HG02798 (cell line): ENCODE results near the gene OR8H1.

Experiments
- ATAC-seq: cut with Tn5 transposase; IDR thresholded peaks from one replicate; pipeline ENCODE4 v1.9.1; 2021; ENCODE audit warnings: mild to moderate bottlenecking; ENCODE audit not compliant: unreplicated experiment, poor library complexity

OR8H1 gene, protein sequence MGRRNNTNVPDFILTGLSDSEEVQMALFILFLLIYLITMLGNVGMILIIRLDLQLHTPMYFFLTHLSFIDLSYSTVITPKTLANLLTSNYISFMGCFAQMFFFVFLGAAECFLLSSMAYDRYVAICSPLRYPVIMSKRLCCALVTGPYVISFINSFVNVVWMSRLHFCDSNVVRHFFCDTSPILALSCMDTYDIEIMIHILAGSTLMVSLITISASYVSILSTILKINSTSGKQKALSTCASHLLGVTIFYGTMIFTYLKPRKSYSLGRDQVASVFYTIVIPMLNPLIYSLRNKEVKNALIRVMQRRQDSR

DNA sequence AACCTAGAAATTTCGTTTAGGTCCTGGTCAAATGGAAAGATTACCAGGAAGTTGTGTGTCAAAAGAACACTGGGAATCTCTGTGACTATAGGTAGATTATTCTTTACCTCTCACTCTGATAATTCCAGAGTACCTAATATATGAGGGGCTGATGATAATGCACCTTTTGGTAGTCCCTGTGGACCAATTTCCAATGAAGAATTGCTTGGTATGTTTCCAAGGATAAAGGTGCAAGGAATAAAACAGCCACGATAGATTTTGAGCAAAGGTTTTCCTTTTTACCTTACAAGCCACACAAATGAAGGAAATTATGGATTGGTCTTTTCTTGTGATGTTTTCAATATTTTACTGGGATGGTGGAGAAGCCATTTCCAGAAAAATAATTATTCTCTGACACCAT lies at the start of gene OR8H1:
Gene OR8H1, minus strand, starts transcription at position 101 of the 400 bp plus-strand sequence. CDS start 1,192 bp downstream, outside the sequence.
- no peak for ATAC-seq

- no peak for ATAC-seq
These were observed 48.2 kb upstream of the OR8H1 start for GRCh38 chr11:56340289-56340688.

GRCh38 chr11:56333156-56333555 lies 41.1 kb upstream of the OR8H1 start:
- no peak for ATAC-seq

GRCh38 chr11:56331861-56332491 lies 39.9 kb upstream of the OR8H1 start:
- ATAC-seq, result no peak

DNA sequence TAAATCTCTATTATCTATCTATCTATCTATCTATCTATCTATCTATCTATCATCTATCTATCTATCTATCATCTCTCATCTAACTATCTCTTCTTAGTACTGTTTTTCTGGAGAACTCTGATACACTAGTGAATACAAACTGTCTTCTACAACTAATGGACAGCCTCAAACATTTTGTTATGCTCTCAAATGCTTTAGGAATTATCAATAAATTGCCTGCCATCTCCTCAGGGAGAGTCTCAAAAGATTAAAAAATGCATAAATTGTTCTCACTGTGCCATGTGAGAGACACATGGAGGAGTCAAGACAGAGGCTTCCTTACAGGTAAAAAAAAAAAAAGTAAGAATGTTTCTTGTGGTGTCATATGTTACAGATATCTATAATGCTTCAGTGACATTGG lies 22.8 kb upstream of the OR8H1 start, which contains the start of gene OR8K3:
Gene OR8K3, plus strand, starts transcription at position 301 of the 400 bp plus-strand sequence. CDS start 3,163 bp downstream, outside the sequence.
- no peak for ATAC-seq

- no peak for ATAC-seq
These were observed 15.8 kb upstream of the OR8H1 start for GRCh38 chr11:56307836-56308235.

- ATAC-seq, result no peak
These were observed 4.8 kb upstream of the OR8H1 start for GRCh38 chr11:56296898-56297297.

DNA sequence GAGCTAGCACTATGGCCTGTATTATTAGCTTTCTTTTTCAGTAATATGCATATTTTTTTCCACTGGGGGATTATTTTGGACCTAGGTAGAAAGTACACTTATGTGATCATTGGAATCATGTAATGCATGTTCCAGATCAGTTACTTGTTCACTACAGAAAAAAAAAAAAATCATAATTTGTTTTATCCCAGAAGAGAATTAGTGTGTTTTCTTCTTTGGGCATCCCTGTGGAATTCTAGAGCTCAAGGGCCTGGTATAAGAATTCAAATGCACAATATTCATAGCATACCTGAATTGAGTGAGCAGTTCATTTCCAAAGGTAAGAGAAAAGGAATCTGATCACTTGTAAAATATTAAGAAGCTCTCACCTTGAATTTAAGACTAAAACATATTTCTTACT lies 18.2 kb downstream of the OR8H1 start, which contains the start of gene OR5T1:
Gene OR5T1, plus strand, starts transcription at position 301 of the 400 bp plus-strand sequence. CDS start 1,485 bp downstream, outside the sequence.
- ATAC-seq, result no peak

DNA sequence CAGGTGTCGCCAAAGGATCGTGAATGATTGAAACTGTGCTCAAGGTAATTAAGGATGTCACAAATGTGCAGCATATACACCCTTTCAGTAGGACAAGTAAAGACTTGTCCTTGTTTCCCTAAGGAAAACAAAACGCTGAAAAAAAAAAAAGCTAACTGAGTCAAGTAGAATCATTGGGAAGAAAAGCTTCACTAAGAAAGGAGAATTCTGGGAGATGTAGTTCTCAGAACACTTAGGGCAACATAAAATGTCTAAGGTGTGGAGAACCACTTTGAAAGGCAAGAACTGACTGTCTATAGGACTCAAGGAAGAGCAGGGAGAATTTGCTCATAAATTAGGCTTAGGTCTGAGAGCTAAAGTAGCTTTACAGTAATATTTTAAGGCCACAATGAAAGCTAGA lies 21.0 kb downstream of the OR8H1 start:
- no peak for ATAC-seq

DNA sequence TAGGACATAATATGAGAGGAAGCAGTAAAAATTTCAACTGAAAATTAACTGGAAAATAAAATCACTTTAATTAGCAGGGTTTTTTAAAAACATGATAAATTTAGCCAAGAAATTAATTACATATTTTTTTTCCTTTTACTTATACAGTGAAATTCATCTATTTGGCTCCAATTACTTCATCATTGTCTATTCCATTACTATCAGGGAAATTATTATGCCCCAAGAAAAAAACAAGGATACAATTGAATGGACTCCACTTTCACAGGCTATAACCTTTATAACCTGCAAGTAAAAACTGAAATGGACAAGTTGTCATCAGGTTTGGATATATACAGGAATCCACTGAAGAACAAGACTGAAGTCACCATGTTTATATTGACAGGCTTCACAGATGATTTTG lies 40.1 kb downstream of the OR8H1 start, which contains the start of gene OR5T3:
Gene OR5T3, plus strand, starts transcription at position 301 of the 400 bp plus-strand sequence. Its CDS starts 0 bp downstream, at position 301.
- no peak for ATAC-seq
